Activated naive CD4-positive, alpha-beta T cell treated with anti-CD3 and anti-CD28 coated beads, Interleukin-2, amount 50 U/mL, for 16 hours (primary cell): Measurements from ENCODE around the gene MEIS2.

Experiments used
- DNase-seq: peaks from one replicate; pipeline ENCODE4 v3.0.0-alpha.2; 2020

MEIS2 gene

GRCh38 chr15:37096558-37097143 lies 3.7 kb downstream of the MEIS2 start:
- DNase-seq: no peak

- DNase-seq: no peak
Observed at GRCh38 chr15:37095770-37096557, 4.4 kb downstream of the MEIS2 start.

- DNase-seq: no peak
Observed at GRCh38 chr15:37094915-37095711, 5.2 kb downstream of the MEIS2 start.

- DNase-seq: no peak
Observed at GRCh38 chr15:37094333-37094914, 5.9 kb downstream of the MEIS2 start.

- no peak for DNase-seq
Observed at GRCh38 chr15:37093480-37094332, 6.6 kb downstream of the MEIS2 start.

- DNase-seq: no peak
Observed at GRCh38 chr15:37090543-37091175, 9.7 kb downstream of the MEIS2 start.

GRCh38 chr15:37088436-37088835 lies 11.9 kb downstream of the MEIS2 start:
- no peak for DNase-seq

GRCh38 chr15:37087131-37087588 lies 13.2 kb downstream of the MEIS2 start:
- DNase-seq: no peak

- no peak for DNase-seq
Observed at GRCh38 chr15:37086521-37086920, 13.8 kb downstream of the MEIS2 start.

GRCh38 chr15:37086120-37086519 lies 14.2 kb downstream of the MEIS2 start:
- no peak for DNase-seq

- no peak for DNase-seq
Observed at GRCh38 chr15:37084602-37085001, 15.7 kb downstream of the MEIS2 start.

- DNase-seq: no peak
Observed at GRCh38 chr15:37083610-37084009, 16.7 kb downstream of the MEIS2 start.

GRCh38 chr15:37081983-37082382 lies 18.4 kb downstream of the MEIS2 start:
- no peak for DNase-seq

GRCh38 chr15:37080261-37080921 lies 20.0 kb downstream of the MEIS2 start:
- no peak for DNase-seq

GRCh38 chr15:37079726-37080125 lies 20.6 kb downstream of the MEIS2 start:
- no peak for DNase-seq

- no peak for DNase-seq
Observed at GRCh38 chr15:37078566-37078965, 21.8 kb downstream of the MEIS2 start.

- no peak for DNase-seq
Observed at GRCh38 chr15:37077623-37078351, 22.6 kb downstream of the MEIS2 start.

GRCh38 chr15:37076543-37076942 lies 23.8 kb downstream of the MEIS2 start:
- no peak for DNase-seq

- no peak for DNase-seq
Observed at GRCh38 chr15:37075777-37076176, 24.6 kb downstream of the MEIS2 start.

- no peak for DNase-seq
Observed at GRCh38 chr15:37072181-37072580, 28.2 kb downstream of the MEIS2 start.

GRCh38 chr15:37071134-37071533 lies 29.2 kb downstream of the MEIS2 start:
- DNase-seq: no peak
